ENCODE data around the gene EDN3.
"Not testable (repeated sequence)": the region's sequence is repeated elsewhere in the genome, so short reads cannot be mapped to it uniquely, and the experiment has no call there.

EDN3 gene

DNA sequence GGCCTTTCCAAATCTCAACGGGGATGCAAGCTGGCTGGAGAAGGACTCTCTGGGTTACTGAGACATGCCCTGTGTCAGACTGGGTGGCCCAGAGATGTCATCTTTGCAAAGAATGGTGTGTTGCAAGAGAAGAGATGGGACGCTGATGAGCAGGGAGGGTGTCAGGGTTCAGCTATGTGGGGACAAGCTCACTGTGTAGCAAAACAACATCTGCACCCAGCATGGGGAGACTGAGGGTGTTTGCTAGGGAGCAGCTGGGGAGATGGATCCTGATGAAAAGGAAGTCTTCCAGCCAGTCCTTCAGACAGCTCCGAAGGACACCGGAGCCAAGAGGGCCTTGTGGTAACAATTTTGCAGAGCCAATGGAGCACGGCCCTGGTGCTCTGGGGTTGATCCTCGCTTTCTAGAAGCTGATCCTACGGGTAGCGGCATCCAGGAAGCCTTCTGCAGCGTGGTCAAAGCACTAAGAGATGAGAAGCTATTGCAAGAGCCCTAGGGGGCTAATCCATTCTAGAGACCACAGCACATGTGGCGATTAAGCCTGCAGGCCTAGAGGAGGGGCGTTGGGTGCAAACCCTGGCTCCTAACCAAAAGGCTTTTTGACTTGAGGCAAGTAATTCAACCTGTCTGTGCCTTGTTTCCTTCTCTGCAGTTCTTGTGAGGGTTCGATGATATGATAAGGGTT lies 39.9 kb downstream of the EDN3 start:
- no peak for DNase-seq

DNA sequence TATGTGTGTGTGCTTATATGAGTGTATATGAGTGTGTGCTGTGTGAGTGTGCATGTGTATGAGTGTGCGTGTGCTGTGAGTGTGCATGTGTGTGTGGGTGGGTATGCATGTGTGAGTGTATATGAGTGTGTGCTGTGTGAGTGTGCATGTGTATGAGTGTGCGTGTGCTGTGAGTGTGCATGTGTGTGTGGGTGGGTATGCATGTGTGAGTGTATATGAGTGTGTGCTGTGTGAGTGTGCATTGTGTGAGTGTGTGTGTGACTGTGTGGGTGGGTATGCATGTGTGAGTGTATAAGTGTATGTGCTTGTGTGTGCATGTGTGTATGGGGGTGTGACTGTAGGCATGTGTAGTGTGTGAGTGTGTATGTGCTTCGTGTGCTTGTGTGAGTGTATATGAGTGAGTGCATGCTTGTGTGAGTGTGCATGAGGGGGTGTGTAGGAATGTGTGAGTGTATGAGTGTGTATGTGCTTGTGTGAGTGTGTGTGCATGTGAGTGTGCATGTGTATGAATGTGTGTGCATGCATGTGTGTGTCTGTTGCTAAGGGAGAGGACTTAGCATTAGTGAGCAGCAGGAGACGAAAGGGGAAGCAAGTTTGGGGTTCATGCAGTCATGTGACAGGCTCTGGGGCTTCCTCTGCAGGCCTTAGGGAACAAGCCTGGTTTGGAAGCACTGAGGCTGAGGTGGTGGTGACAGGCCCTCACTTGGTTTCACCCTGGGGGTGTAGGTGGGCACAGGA lies 41.0 kb downstream of the EDN3 start:
- peak in 1 of 2 donors; percentile 16 for DNase-seq

GRCh38 chr20:59342023-59342957 lies 41.9 kb downstream of the EDN3 start:
- DNase-seq, result no peak

GRCh38 chr20:59346061-59346460 lies 45.6 kb downstream of the EDN3 start:
- DNase-seq, result no peak

- no peak for DNase-seq
Measured at GRCh38 chr20:59349277-59349676, 48.9 kb downstream of the EDN3 start.

DNA sequence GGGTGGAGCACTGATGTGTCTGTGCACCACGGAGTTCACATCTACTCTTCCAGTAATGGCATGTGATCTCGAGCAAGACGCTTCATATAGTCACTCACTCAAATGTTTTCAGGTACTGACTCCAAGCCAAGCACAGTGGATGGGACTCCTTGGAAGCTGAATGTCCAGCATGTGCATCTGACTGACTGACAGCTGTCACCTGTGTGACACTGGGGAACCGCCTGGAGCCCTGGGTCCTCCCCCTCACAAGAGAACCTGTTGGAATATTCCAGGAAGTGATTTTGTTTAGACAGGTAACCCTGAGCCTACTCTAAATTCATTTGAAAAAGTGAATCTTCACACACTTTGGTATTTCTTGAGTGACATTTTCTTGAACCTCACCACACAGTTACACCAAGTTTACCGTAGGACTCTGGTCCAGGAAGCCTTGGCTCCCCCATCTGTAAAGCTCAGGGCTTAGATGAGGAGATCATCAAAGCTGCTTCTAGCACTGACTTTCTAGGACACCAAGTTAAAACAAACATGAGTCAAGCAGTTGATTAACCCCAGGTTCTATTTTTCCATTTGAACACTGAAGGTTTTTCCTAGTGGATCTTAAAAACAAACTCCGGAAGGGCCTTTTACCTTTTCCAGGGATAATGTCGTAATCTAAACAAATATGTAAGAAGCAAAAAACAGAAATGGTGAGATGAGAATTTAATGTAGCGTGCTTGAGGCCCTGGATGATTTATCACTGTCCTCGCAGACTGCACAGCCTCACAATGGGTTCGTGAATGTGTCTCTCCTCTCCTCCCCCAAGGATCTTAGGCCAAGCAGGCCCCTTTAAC lies 50.1 kb downstream of the EDN3 start:
- DNase-seq, result no peak

DNA sequence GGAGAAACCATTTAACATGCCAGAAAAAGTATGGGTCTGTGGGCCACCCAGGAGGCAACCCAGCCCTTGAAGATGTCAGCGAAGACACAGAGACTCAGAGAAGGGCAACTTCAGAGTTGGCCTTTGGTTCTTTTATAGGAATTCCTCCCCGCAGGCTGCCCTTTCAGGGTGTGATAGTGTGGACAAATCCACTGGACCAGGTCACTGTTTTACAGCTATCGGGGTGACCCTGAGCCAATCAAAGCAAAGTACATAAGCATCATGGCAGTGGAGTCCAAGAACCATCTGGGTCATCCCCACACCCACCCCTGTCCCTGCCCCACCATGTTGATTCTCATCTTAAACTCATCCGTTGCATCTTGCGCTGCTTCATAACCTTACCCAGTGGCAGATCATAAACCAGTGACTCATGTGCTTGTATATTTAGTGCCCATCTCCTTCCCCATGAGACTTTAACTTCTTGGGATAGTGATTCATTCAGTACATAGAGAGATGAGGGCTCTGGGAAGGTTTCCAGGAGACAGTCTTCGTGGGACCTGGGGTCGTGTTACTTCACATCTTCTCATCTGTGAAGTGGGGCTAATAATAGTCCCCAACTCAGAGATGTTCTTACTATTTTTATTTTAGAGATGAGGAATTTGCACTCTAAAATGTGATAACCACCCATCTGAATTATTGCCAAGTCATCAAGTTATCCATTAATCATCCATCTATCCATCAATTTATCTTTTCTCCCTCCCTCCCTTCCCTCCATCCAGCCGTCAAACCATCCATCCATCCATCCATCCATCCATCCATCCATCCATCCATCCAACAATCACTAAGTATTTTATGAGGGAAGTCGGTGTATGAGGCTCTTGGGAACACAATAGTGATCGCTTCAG lies 51.0 kb downstream of the EDN3 start:
- no peak for DNase-seq

GRCh38 chr20:59352541-59352940 lies 52.1 kb downstream of the EDN3 start:
- no peak for DNase-seq

GRCh38 chr20:59352990-59353389 lies 52.6 kb downstream of the EDN3 start:
- DNase-seq, result no peak

DNA sequence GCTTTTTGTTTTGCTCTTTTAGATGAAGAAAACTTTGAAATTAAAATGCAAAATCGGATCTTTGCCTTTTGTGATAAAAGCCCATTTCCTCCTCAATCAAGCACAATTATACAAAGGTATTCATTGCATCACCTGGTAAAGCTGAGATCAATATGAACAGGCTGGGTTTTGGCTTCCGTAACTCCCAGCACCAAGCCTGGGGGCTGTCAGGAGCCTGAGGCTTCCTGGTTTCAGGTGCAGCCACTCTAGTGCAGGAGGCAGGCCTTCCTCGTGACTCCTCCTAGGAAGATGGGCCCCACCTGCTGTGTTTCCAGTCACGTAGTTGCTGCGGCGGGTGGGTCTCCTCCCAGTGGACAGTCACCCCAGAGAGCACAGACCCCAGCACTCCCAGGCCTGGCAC lies 54.0 kb downstream of the EDN3 start:
- no peak for DNase-seq

GRCh38 chr20:59355242-59355641 lies 54.8 kb downstream of the EDN3 start:
- no peak for DNase-seq

DNA sequence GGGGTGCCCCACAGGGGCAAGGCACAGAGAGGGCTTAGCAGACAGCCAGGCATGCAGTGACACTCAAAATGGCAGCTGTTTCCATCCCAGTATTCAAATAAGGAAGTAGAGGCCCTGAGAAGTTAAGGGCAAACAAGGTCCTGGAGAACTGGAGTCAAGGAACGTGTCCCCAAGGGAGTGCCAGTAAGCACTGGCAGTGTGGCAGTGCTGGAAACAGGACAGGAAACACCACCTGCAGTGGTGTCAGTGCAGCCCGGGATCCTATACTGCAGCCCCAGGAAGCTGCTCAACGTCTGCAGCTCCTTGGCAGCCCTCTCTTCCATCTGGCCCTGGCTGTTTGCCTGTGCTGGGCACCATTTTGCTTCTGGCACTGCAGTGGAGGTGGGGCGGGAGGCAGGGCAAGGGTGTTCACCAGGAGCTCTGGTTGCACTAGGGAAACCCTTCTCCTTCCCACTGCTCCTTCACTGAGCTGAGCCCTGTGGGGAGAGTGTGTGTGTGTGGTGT lies 56.3 kb downstream of the EDN3 start:
- DNase-seq, result no peak

DNA sequence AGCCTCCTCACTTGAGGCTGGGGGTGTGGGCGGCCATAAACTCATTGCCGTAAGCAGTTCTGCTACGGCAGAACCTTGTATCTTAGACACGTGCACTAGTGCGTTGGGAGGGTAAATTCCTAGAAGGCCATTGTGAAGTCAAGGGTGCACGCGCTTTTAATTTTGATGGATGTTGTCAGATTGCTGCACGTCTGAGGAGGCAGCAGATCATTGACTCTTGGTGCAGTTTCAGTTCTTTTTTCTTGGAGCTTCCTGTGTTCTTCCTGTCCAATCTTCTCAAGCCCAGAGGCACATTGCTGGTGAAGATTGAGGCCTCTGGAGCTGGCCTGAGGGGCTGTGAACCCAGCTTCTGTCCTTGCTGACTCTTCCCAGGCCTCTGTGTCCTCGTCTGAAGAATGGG lies 58.4 kb downstream of the EDN3 start:
- not testable (repeated sequence) for DNase-seq

DNA sequence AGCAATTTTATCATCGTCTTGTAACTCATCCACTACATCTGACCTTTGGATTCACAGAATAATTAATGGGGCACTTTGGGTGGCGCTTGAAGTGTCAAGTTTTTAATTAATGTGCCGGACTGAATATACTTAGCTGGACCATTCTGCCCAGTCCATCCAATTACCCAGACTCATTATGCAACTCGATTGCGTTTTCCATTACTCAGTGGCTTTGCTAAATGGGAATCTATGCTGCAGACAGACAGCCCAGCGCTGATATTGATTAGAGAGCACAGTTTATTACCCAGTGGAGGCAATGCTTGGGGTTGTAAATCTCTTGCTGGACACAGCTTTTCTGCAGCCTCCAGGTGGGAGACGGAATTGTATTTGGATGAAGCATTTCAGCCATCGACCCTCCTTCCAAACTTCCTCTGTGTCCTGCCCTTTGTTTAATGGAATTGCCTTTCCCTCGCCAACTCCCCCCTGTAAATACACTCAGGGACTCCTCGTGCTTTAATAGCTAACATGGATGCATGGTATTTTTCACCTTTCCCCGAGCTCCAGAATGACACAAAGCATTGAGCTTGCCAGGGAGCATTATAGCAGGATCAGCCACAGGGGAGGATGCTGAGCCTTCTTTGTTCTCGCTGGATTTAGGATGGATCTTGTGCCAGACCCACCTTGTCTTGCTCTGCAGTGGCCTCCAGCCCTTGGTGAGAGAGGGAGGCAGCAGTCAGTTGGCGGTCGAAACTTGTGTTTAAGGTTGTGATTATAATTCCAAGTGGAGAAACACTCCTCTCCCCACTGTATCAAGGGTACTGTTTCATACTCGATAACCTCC lies 59.7 kb downstream of the EDN3 start:
- no peak for DNase-seq

- DNase-seq, result no peak
Measured at GRCh38 chr20:59360934-59361333, 60.5 kb downstream of the EDN3 start.

GRCh38 chr20:59361411-59361810 lies 61.0 kb downstream of the EDN3 start:
- DNase-seq, result no peak

DNA sequence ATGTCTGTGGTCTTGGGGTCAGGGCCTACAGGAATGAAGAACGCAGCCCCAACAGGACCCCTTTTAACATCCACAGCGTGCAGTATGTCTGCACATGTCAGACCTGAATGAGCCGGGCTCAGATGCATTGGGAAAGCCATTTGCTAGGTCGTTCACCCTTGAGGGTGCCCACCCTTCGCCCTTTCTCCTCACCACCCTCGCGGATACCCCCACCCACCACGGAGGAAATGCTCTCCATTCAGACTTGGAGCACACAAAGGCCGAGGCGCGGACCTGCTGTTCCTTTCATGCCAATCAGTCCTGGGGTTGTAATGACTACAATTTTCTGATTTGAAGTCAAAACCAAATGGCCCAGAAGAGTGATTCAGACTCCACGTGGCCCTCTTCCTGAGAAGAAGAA lies 62.7 kb downstream of the EDN3 start:
- no peak for DNase-seq

DNA sequence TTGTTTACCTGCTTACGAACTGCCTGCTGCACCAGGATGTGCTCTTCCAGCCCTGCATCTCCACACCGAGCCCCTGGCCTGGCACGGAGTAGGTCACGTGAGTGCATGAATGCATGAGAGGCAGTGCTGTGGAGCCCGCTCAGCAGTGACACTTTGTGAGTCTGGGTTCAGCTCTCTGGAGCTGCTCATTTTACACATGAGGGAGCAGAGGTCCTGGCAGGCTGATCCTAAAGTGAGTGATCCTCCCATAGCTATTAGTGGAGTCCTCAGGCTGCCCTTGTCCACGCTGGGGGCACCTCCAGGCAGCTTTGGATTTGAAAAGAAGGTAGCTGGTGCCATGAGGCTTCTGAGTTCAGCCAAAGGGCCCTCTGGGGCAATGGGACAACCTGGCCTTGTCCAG lies 64.2 kb downstream of the EDN3 start:
- DNase-seq, result no peak

DNA sequence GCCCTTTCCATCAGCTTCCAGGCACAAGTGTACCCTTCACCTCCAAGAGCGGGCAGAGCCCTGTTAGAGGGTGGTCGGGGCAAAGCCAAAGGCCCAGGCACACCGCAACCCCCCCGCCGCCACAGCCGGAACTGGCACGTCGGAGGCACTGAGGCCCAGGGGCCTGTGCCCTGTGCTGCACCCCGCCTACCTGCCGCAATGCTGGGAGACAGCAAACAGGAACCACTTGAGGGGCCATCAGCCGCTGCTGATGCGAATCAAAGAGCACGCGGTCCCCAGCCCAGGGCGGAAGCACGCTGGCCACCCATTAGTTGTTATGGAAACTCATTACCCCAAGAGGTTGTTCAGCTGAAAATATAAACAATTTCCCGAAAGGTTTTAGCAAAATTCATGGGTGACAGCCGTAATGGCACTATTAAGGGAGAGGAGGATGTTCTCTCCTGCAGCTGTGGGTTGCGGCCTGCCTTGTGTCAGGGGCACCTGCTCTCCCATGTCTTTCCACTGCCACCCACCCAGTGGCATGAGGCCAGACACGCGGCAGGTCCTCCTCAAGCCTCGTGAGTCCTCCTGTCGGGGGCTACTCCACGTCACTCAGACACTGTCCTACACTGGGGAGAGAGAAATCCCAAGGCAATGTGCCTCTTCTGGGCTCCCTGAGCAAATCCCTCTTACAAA lies 65.3 kb downstream of the EDN3 start:
- no peak for DNase-seq

- DNase-seq, result no peak
Measured at GRCh38 chr20:59371431-59371830, 71.0 kb downstream of the EDN3 start.
